Thoracic aorta (tissue), 2 donors: Measurements from ENCODE around the gene CCDC73. TPM values are rescaled to one million over a fixed set of nuclear protein-coding genes. Genes with fewer than 3 reads are reported as not detected.
A peak's percentile ranks its signal among the peaks of the same experiment; 100 is the strongest.
"Not testable (repeated sequence)": the region's sequence is repeated elsewhere in the genome, so short reads cannot be mapped to it uniquely, and the experiment has no call there.

Experiments used
- ATAC-seq: fragments of 150-250 bp; one replicate; pipeline ENCODE4 v1.8.0; 2017; ENCODE audit warnings: low read depth; ENCODE audit not compliant: insufficient number of reproducible peaks, low FRiP score
- DNase-seq: peaks from one replicate; pipeline ENCODE4 v3.0.0-alpha.2; 2020; ENCODE audit warnings: low spot score
- H3K27ac ChIP-seq, 2 donors: fragments of 200-600 bp; sonication (generic); 1 replicate in 1 of 2; 2 replicates in 1 of 2; pipeline ENCODE4 v1.5.1; 2016; ENCODE audit warnings: mild to moderate bottlenecking in 2 of 2, moderate library complexity in 2 of 2
- H3K27me3 ChIP-seq: fragments of 200-600 bp; sonication (generic); replicated peaks from 2 replicates; pipeline ENCODE4 v1.6.0; 2016; ENCODE audit warnings: mild to moderate bottlenecking; ENCODE audit not compliant: insufficient read depth
- H3K36me3 ChIP-seq: fragments of 200-600 bp; sonication (generic); one replicate; pipeline ENCODE4 v1.5.1; 2016
- H3K4me1 ChIP-seq, 2 donors: fragments of 200-600 bp; sonication (generic); 1 replicate in 1 of 2; 2 replicates in 1 of 2; pipeline versions ENCODE4 v1.5.1 to v1.6.0; 2016; ENCODE audit warnings: low read depth in 2 of 2, mild to moderate bottlenecking in 1 of 2; ENCODE audit not compliant: control insufficient read depth in 1 of 2
- H3K4me3 ChIP-seq: fragments of 200-600 bp; sonication (generic); 2 replicates; pipeline ENCODE4 v1.5.1; 2016; ENCODE audit warnings: mild to moderate bottlenecking
- H3K9me3 ChIP-seq: fragments of 200-600 bp; sonication (generic); 2 replicates; pipeline ENCODE4 v1.5.1; 2016
- total RNA-seq, 2 donors: library from RNA; depleted of rRNA; stranded (reverse); fragments of >200 nt; gene quantifications; one replicate each; pipeline versions ENCODE4 v1.1.0 to v1.2.3, GENCODE V29; 2016
- TF ChIP-seq, protein P1 (sequence below): fragments of 200-600 bp; sonication (generic); IDR thresholded peaks from one replicate; pipeline ENCODE4 v1.5.1; 2019; ENCODE audit warnings: antibody characterized with exemption

CCDC73 gene
- total RNA-seq, 2 donors from 2014 or later: 0.28 TPM; not detected in 1

DNA sequence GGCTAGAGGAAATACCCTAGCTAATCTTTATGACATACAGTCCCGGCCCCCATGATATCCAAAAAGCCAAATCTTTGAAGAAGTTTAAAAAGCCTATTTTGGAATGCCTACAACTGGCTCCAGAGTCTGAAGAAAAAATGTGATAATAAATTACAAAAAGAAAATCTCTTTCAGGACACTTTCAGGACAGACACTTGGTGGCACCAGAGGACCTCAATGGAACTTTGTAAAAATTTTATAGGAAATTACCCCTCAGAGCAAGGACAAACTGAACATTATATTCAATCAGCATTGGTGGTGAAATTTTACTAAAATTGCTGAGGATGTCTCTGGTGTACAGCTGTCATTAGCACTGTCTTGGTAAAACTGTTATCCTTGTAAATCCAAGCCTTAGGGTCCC is 81.0 kb downstream of the CCDC73 start:
- TF ChIP-seq, protein P1, sequence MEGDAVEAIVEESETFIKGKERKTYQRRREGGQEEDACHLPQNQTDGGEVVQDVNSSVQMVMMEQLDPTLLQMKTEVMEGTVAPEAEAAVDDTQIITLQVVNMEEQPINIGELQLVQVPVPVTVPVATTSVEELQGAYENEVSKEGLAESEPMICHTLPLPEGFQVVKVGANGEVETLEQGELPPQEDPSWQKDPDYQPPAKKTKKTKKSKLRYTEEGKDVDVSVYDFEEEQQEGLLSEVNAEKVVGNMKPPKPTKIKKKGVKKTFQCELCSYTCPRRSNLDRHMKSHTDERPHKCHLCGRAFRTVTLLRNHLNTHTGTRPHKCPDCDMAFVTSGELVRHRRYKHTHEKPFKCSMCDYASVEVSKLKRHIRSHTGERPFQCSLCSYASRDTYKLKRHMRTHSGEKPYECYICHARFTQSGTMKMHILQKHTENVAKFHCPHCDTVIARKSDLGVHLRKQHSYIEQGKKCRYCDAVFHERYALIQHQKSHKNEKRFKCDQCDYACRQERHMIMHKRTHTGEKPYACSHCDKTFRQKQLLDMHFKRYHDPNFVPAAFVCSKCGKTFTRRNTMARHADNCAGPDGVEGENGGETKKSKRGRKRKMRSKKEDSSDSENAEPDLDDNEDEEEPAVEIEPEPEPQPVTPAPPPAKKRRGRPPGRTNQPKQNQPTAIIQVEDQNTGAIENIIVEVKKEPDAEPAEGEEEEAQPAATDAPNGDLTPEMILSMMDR: no peak
- no peaks in the 10 kb centered on the region for H3K4me1 ChIP-seq
- H3K27me3 ChIP-seq: no peaks in the 10 kb centered on the region
- H3K27ac ChIP-seq: no peak overlapping the region
- no peaks in the 10 kb centered on the region for H3K9me3 ChIP-seq
- no peak overlapping the region for H3K4me3 ChIP-seq
- DNase-seq (no peak), ATAC-seq (no peak)
- H3K36me3 ChIP-seq: no peaks in the 10 kb centered on the region

DNA sequence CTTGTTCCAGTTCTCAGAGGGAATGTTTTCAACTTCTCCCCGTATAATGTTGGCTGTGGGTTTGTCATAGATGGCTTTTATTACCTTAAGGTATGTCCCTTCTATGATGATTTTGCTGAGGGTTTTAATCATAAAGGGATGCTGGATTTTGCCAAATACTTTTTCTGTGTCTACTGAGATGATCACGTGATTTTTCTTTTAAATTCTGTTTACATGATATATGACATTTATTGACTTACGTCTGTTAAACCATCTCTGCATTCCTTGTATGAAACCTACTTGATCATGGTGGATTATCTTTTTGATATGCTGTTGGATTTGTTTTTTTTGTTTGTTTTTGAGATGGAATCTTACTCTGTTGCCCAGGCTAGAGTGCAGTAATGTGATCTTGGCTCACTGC is 85.5 kb downstream of the CCDC73 start:
- H3K27ac ChIP-seq, H3K4me1 ChIP-seq, H3K4me3 ChIP-seq, DNase-seq, H3K36me3 ChIP-seq, H3K9me3 ChIP-seq, H3K27me3 ChIP-seq, ATAC-seq: not testable (repeated sequence)

- H3K4me1 ChIP-seq: no peaks in the 10 kb centered on the region
- no peaks in the 10 kb centered on the region for H3K36me3 ChIP-seq
- TF ChIP-seq, protein P1: no peak
- no peaks in the 10 kb centered on the region for H3K9me3 ChIP-seq
- no peak overlapping the region for H3K27ac ChIP-seq
- DNase-seq (no peak), ATAC-seq (peak; percentile 73)
- no peak overlapping the region for H3K4me3 ChIP-seq
- no peaks in the 10 kb centered on the region for H3K27me3 ChIP-seq
These were observed 87.3 kb downstream of the CCDC73 start for GRCh38 chr11:32706985-32707741.

GRCh38 chr11:32705309-32706033 is 89.0 kb downstream of the CCDC73 start:
- no peaks in the 10 kb centered on the region for H3K36me3 ChIP-seq
- H3K9me3 ChIP-seq: no peaks in the 10 kb centered on the region
- no peaks in the 10 kb centered on the region for H3K27me3 ChIP-seq
- DNase-seq (no peak), ATAC-seq (no peak)
- H3K27ac ChIP-seq: no peak overlapping the region
- no peaks in the 10 kb centered on the region for H3K4me1 ChIP-seq
- TF ChIP-seq, protein P1: no peak
- no peak overlapping the region for H3K4me3 ChIP-seq

DNA sequence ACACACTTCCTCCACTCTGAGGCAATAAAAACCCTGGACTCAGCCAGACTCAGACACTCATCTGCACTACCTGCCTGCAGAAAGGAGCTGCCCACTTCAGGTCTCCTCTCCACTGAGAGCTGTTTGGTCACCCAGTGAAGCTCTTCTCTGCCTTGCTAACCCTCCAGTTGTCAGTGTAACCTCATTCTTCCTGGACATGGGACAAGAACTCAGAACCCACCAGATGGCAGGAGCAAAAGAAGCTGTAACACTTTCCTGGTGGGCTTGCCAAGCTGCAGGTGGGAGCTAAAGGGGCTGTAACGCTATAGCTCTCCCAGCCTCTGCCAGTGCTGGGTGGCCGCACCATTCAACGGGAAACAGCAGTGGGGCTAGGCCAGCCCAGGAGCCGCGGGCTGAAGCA is 89.7 kb downstream of the CCDC73 start:
- H3K9me3 ChIP-seq: no peaks in the 10 kb centered on the region
- H3K4me1 ChIP-seq: no peaks in the 10 kb centered on the region
- H3K27ac ChIP-seq: no peak overlapping the region
- DNase-seq: no peak
- TF ChIP-seq, protein P1: no peak
- no peak for ATAC-seq
- H3K4me3 ChIP-seq: no peak overlapping the region
- no peaks in the 10 kb centered on the region for H3K27me3 ChIP-seq
- H3K36me3 ChIP-seq: no peaks in the 10 kb centered on the region
